ENCODE results near the gene STAT6. TPM values are rescaled to one million over a fixed set of nuclear protein-coding genes. Genes with fewer than 3 reads are reported as not detected.

The STAT6 gene
- total and polyA plus RNA-seq, 10 of the 15 experiments (the other 5 are each of a cell fraction or from before 2014, with no cell fraction given), result 14.2 to 176 (median 89.6) TPM

- TF ChIP-seq CEBPZ (IDR thresholded peaks at IDR 0.05; ENCODE audit: low read depth, low read length), result no peak
- TF ChIP-seq SMAD5 (IDR thresholded peaks at IDR 0.05; ENCODE audit: low read depth), result no peak
- TF ChIP-seq POLR2AphosphoS2 (IDR thresholded peaks at IDR 0.05; ENCODE audit: low read depth, low read length), result peak; percentile 46; the same call in 1 of the 2 replicates
- no peak for TF ChIP-seq TCF3 (IDR thresholded peaks at IDR 0.05; ENCODE audit: borderline replicate concordance, insufficient read depth, low read depth, low read length)
These were observed 24.0 kb downstream of the STAT6 start (continued) for GRCh38 chr12:57087010-57087690.

GRCh38 chr12:57086493-57087009, 24.6 kb downstream of the STAT6 start:
- WGBS (ENCODE audit: insufficient coverage, insufficient replicate concordance, low lambda C conversion rate, missing lambda C conversion rate), result 3% methylated on average over 14 of the region's 14 CpGs
- in situ Hi-C loops (cut with MboI), result loop anchor here (10.0 kb wide), 1 partner anchor 452 kb away; the partner anchor contains the start of gene BAZ2A
- Histone ChIP-seq H3K4me2 (ENCODE audit: control insufficient read depth, insufficient read depth) (peak overlapping the region; percentile 82), H3K9me3 (replicated peaks; ENCODE audit: control insufficient read depth, insufficient read depth, low read length) (no peaks in the 10 kb centered on the region), H3K9ac (ENCODE audit: control insufficient read depth, insufficient read depth, low read length) (peak overlapping the region; percentile 95), H3K27me3 (replicated peaks in 1 of 2; ENCODE audit: control insufficient read depth in 2 of 2, insufficient read depth in 2 of 2, low read length in 1 of 2) (no peaks in the 10 kb centered on the region), H3K4me3 (peak overlapping the region; percentile 95), H3K36me3 (ENCODE audit: control insufficient read depth in 2 of 2, insufficient read depth in 2 of 2, low read length in 1 of 2) (peaks cover 2 to 3% of the 10 kb centered on the region in 2 experiments; a peak in 3 of 4 replicates), H3K4me1 (ENCODE audit: control insufficient read depth, insufficient read depth, low read length) (peaks cover 23% of the 10 kb centered on the region), H3K27ac (ENCODE audit: control insufficient read depth, insufficient read depth) (peak overlapping the region; percentile 98), H3K79me2 (ENCODE audit: control insufficient read depth, insufficient read depth, low read length) (peaks cover 22% of the 10 kb centered on the region), H2AFZ (ENCODE audit: control insufficient read depth, low read depth, low read length) (peak overlapping the region; percentile 2), H4K20me1 (ENCODE audit: control insufficient read depth, insufficient read depth) (no peaks in the 10 kb centered on the region)
- ChIA-PET RAD21 (ENCODE audit: unreplicated experiment) (interaction anchor here (1.0 to 8.8 kb wide), 4 partner anchors 8 to 24 kb away, joined by 3 to 199 read pairs (median 20); partner anchors contain the start of genes NEMP1 and STAT6), CTCF (interaction anchor here (1.0 to 9.0 kb wide), 4 partner anchors 7 to 24 kb away, joined by 3 to 144 read pairs (median 40); partner anchors contain the start of genes NEMP1 and STAT6), SMC1A (ENCODE audit: uncharacterized antibody, unreplicated experiment) (interaction anchor here (4.5 kb wide), 1 partner anchor 25 kb away, joined by 29 read pairs; the partner anchor contains the start of gene STAT6), POLR2A (interaction anchor here (0.6 to 5.1 kb wide), 6 partner anchors 8 to 24 kb away, joined by 3 to 41 read pairs (median 4); partner anchors contain the start of genes NEMP1 and STAT6)
- DNase-seq (ENCODE audit: low read depth, low spot score) (no peak), ATAC-seq (peak; percentile 10), FAIRE-seq (peak; percentile 59)
- TSS peak; percentile 91 for BruUV-seq (replicated peaks)
- intact Hi-C loops (cut with micrococcal nuclease; ENCODE audit: unreplicated experiment), result loop anchor here (1.0 to 5.0 kb wide), 4 partner anchors 7 to 449 kb away; partner anchors contain the start of genes PTGES3 and STAT6
- TF ChIP-seq BMI1 (IDR thresholded peaks at IDR 0.05; ENCODE audit: borderline replicate concordance), result peak; percentile 25; the same call in 1 of the 2 replicates
- TF ChIP-seq SMARCA5 (IDR thresholded peaks at IDR 0.05), result 0 out of 2 replicates have a peak, but pooled peaks have one; percentile 38
- 0 out of 2 replicates have a peak, but pooled peaks have one; percentile 33 for TF ChIP-seq YY1 (IDR thresholded peaks at IDR 0.05; ENCODE audit: low read depth, low read length)
- TF ChIP-seq MTA2 (IDR thresholded peaks at IDR 0.05; ENCODE audit: low read depth), result peak; percentile 7; the same call in 1 of the 2 replicates
- 0 out of 2 replicates have a peak, but pooled peaks have one; percentile 27 for TF ChIP-seq STAT3 (IDR thresholded peaks at IDR 0.05; ENCODE audit: low read depth, low read length)
- no peak for TF ChIP-seq STAT1 (conservative IDR thresholded peaks at IDR 0.05)
- TF ChIP-seq MYC (IDR thresholded peaks at IDR 0.05; ENCODE audit: insufficient read depth, insufficient read length, insufficient replicate concordance, low read length, severe bottlenecking), result no peak
- TF ChIP-seq RELB (IDR thresholded peaks at IDR 0.05; ENCODE audit: low read depth), result peak; percentile 51; the same call in 1 of the 2 replicates
- no peak for TF ChIP-seq SP1 (IDR thresholded peaks at IDR 0.05; ENCODE audit: low read depth, low read length)
- no peak for TF ChIP-seq FOXM1 (IDR thresholded peaks at IDR 0.05; ENCODE audit: low read depth, low read length)
